ENCODE measurements around the gene LRRN3.
"Not testable (repeated sequence)": the region's sequence is repeated elsewhere in the genome, so short reads cannot be mapped to it uniquely, and the experiment has no call there.

LRRN3 gene

GRCh38 chr7:111090846-111091245, at the start of gene LRRN3:
LRRN3 (plus strand) TSS chr7:111091127; CDS start chr7:111122773, 31,646 bp downstream.
- in situ Hi-C loops (cut with HindIII; ENCODE audit: low pct_ligation_motif_present, low pct_unique_long_range_greater_than_20kb, low sequenced_read_pairs), result no loop called here
- no peak for DNase-seq

- in situ Hi-C loops (cut with HindIII; ENCODE audit: low pct_ligation_motif_present, low pct_unique_long_range_greater_than_20kb, low sequenced_read_pairs), result no loop called here
- no peak for DNase-seq
Measured at GRCh38 chr7:111041577-111041976, 49.4 kb upstream of the LRRN3 start.

- in situ Hi-C loops (cut with HindIII; ENCODE audit: low pct_ligation_motif_present, low pct_unique_long_range_greater_than_20kb, low sequenced_read_pairs), result no loop called here
- DNase-seq, result no peak
Measured at GRCh38 chr7:111042842-111043241, 48.1 kb upstream of the LRRN3 start.

- in situ Hi-C loops (cut with HindIII; ENCODE audit: low pct_ligation_motif_present, low pct_unique_long_range_greater_than_20kb, low sequenced_read_pairs), result no loop called here
- DNase-seq, result no peak
Measured at GRCh38 chr7:111043561-111043960, 47.4 kb upstream of the LRRN3 start.

- in situ Hi-C loops (cut with HindIII; ENCODE audit: low pct_ligation_motif_present, low pct_unique_long_range_greater_than_20kb, low sequenced_read_pairs), result no loop called here
- no peak for DNase-seq
Measured at GRCh38 chr7:111045449-111045848, 45.5 kb upstream of the LRRN3 start.

- no peak for DNase-seq
- in situ Hi-C loops (cut with HindIII; ENCODE audit: low pct_ligation_motif_present, low pct_unique_long_range_greater_than_20kb, low sequenced_read_pairs), result no loop called here
Measured at GRCh38 chr7:111047595-111047994, 43.3 kb upstream of the LRRN3 start.

GRCh38 chr7:111049971-111050680, 40.8 kb upstream of the LRRN3 start:
- in situ Hi-C loops (cut with HindIII; ENCODE audit: low pct_ligation_motif_present, low pct_unique_long_range_greater_than_20kb, low sequenced_read_pairs), result no loop called here
- no peak for DNase-seq

GRCh38 chr7:111050875-111051416, 40.0 kb upstream of the LRRN3 start:
- in situ Hi-C loops (cut with HindIII; ENCODE audit: low pct_ligation_motif_present, low pct_unique_long_range_greater_than_20kb, low sequenced_read_pairs), result no loop called here
- DNase-seq, result no peak

GRCh38 chr7:111051832-111052231, 39.1 kb upstream of the LRRN3 start:
- DNase-seq, result no peak
- in situ Hi-C loops (cut with HindIII; ENCODE audit: low pct_ligation_motif_present, low pct_unique_long_range_greater_than_20kb, low sequenced_read_pairs), result no loop called here

GRCh38 chr7:111053035-111053434, 37.9 kb upstream of the LRRN3 start:
- no peak for DNase-seq
- in situ Hi-C loops (cut with HindIII; ENCODE audit: low pct_ligation_motif_present, low pct_unique_long_range_greater_than_20kb, low sequenced_read_pairs), result no loop called here

GRCh38 chr7:111056371-111056770, 34.6 kb upstream of the LRRN3 start:
- DNase-seq, result no peak
- in situ Hi-C loops (cut with HindIII; ENCODE audit: low pct_ligation_motif_present, low pct_unique_long_range_greater_than_20kb, low sequenced_read_pairs), result no loop called here

GRCh38 chr7:111057066-111057465, 33.9 kb upstream of the LRRN3 start:
- in situ Hi-C loops (cut with HindIII; ENCODE audit: low pct_ligation_motif_present, low pct_unique_long_range_greater_than_20kb, low sequenced_read_pairs), result no loop called here
- DNase-seq, result no peak

GRCh38 chr7:111059833-111060232, 31.1 kb upstream of the LRRN3 start:
- in situ Hi-C loops (cut with HindIII; ENCODE audit: low pct_ligation_motif_present, low pct_unique_long_range_greater_than_20kb, low sequenced_read_pairs), result no loop called here
- no peak for DNase-seq

GRCh38 chr7:111063166-111063565, 27.8 kb upstream of the LRRN3 start:
- DNase-seq, result no peak
- in situ Hi-C loops (cut with HindIII; ENCODE audit: low pct_ligation_motif_present, low pct_unique_long_range_greater_than_20kb, low sequenced_read_pairs), result no loop called here

GRCh38 chr7:111067251-111067650, 23.7 kb upstream of the LRRN3 start:
- in situ Hi-C loops (cut with HindIII; ENCODE audit: low pct_ligation_motif_present, low pct_unique_long_range_greater_than_20kb, low sequenced_read_pairs), result no loop called here
- no peak for DNase-seq

- DNase-seq, result no peak
- in situ Hi-C loops (cut with HindIII; ENCODE audit: low pct_ligation_motif_present, low pct_unique_long_range_greater_than_20kb, low sequenced_read_pairs), result no loop called here
Measured at GRCh38 chr7:111067682-111068081, 23.2 kb upstream of the LRRN3 start.

- in situ Hi-C loops (cut with HindIII; ENCODE audit: low pct_ligation_motif_present, low pct_unique_long_range_greater_than_20kb, low sequenced_read_pairs), result no loop called here
- DNase-seq, result no peak
Measured at GRCh38 chr7:111068618-111069017, 22.3 kb upstream of the LRRN3 start.

- no peak for DNase-seq
- in situ Hi-C loops (cut with HindIII; ENCODE audit: low pct_ligation_motif_present, low pct_unique_long_range_greater_than_20kb, low sequenced_read_pairs), result no loop called here
Measured at GRCh38 chr7:111071556-111071955, 19.4 kb upstream of the LRRN3 start.

- DNase-seq; in situ Hi-C loops (cut with HindIII; ENCODE audit: low pct_ligation_motif_present, low pct_unique_long_range_greater_than_20kb, low sequenced_read_pairs): not testable (repeated sequence)
Measured at GRCh38 chr7:111072658-111073057, 18.3 kb upstream of the LRRN3 start.

- in situ Hi-C loops (cut with HindIII; ENCODE audit: low pct_ligation_motif_present, low pct_unique_long_range_greater_than_20kb, low sequenced_read_pairs), result no loop called here
Measured at GRCh38 chr7:111074071-111074747, 16.7 kb upstream of the LRRN3 start.

More at GRCh38 chr7:111074071-111074747, 16.7 kb upstream of the LRRN3 start:
- no peak for DNase-seq

Measured in ACHN (cell line).